Ectodermal cell (in vitro differentiated cells): ENCODE data around the gene KLHDC10.
A peak's percentile ranks its signal among the peaks of the same experiment; 100 is the strongest.
"Not testable (repeated sequence)": the region's sequence is repeated elsewhere in the genome, so short reads cannot be mapped to it uniquely, and the experiment has no call there.

Experiments used
- H3K27ac ChIP-seq: 2 replicates; pipeline ENCODE4 v1.7.0; 2013; ENCODE audit warnings: mild to moderate bottlenecking, low read depth, low read length; ENCODE audit not compliant: insufficient read depth, poor library complexity, severe bottlenecking
- H3K27me3 ChIP-seq: 2 replicates; pipeline ENCODE4 v1.7.0; 2013; ENCODE audit warnings: mild to moderate bottlenecking, low read length; ENCODE audit not compliant: insufficient read depth, control insufficient read depth, poor library complexity, severe bottlenecking
- H3K36me3 ChIP-seq: one replicate; pipeline ENCODE4 v1.7.0; 2013; ENCODE audit warnings: low read length; ENCODE audit not compliant: control insufficient read depth, insufficient read depth
- H3K4me1 ChIP-seq: one replicate; pipeline ENCODE4 v1.7.0; 2013; ENCODE audit warnings: low read length; ENCODE audit not compliant: control insufficient read depth, insufficient read depth
- H3K4me3 ChIP-seq: 2 replicates; pipeline ENCODE4 v1.7.0; 2013; ENCODE audit warnings: low read depth, low read length, control low read depth; ENCODE audit not compliant: insufficient read depth
- H3K9me3 ChIP-seq: 2 replicates; pipeline ENCODE4 v1.7.0; 2013; ENCODE audit warnings: mild to moderate bottlenecking, low read length, moderate library complexity; ENCODE audit not compliant: control insufficient read depth
- WGBS, 2 experiments: methylation state at CpG; one replicate each; pipeline ENCODE4 v1.1.7; 2013; ENCODE audit warnings: missing lambda C conversion rate in 2 of 2; 5-methylcytosine and 5-hydroxymethylcytosine counted together

Gene KLHDC10

GRCh38 chr7:130140551-130141160 is 70.3 kb downstream of the KLHDC10 start:
- Histone ChIP-seq H3K27me3 (no peaks in the 10 kb centered on the region), H3K4me1 (peaks cover 21% of the 10 kb centered on the region), H3K4me3 (no peak overlapping the region), H3K27ac (peak overlapping the region; percentile 85), H3K36me3 (no peaks in the 10 kb centered on the region), H3K9me3 (no peaks in the 10 kb centered on the region)
- WGBS, 2 experiments = 91% methylated on average over 47 of the region's 47 CpGs

- Histone ChIP-seq H3K27ac (peak overlapping the region; percentile 85), H3K4me1 (peaks cover 21% of the 10 kb centered on the region), H3K9me3 (no peaks in the 10 kb centered on the region), H3K36me3 (no peaks in the 10 kb centered on the region), H3K4me3 (peak overlapping the region; percentile 11), H3K27me3 (no peaks in the 10 kb centered on the region)
- WGBS, 2 experiments = 20 to 27% methylated on average over 38 to 39 of the region's 39 CpGs
Measured at GRCh38 chr7:130141161-130141883, 71.0 kb downstream of the KLHDC10 start.

- H3K4me3 ChIP-seq = peak overlapping the region; percentile 4
- H3K27ac ChIP-seq = peak overlapping the region; percentile 85
Measured at GRCh38 chr7:130141884-130142653, 71.7 kb downstream of the KLHDC10 start.

GRCh38 chr7:130142654-130143333 is 72.5 kb downstream of the KLHDC10 start:
- H3K4me1 ChIP-seq = peaks cover 21% of the 10 kb centered on the region
- no peaks in the 10 kb centered on the region for H3K36me3 ChIP-seq
- H3K27me3 ChIP-seq = no peaks in the 10 kb centered on the region
- H3K4me3 ChIP-seq = no peak overlapping the region
- no peaks in the 10 kb centered on the region for H3K9me3 ChIP-seq
- WGBS, 2 experiments = 94 to 96% methylated on average over 14 of the region's 14 CpGs
- H3K27ac ChIP-seq = peak overlapping the region; percentile 85

More at GRCh38 chr7:130141884-130142653, 71.7 kb downstream of the KLHDC10 start:
- Histone ChIP-seq H3K4me1 (peaks cover 21% of the 10 kb centered on the region), H3K9me3 (no peaks in the 10 kb centered on the region), H3K27me3 (no peaks in the 10 kb centered on the region), H3K36me3 (no peaks in the 10 kb centered on the region)
- 68 to 71% methylated on average over 17 of the region's 17 CpGs for WGBS, 2 experiments

GRCh38 chr7:130143334-130143732 is 73.0 kb downstream of the KLHDC10 start:
- Histone ChIP-seq H3K9me3 (no peaks in the 10 kb centered on the region), H3K27ac (no peak overlapping the region), H3K36me3 (no peaks in the 10 kb centered on the region), H3K4me1 (peaks cover 21% of the 10 kb centered on the region), H3K27me3 (no peaks in the 10 kb centered on the region), H3K4me3 (no peak overlapping the region)
- WGBS, 2 experiments = 94 to 95% methylated on average over 5 of the region's 5 CpGs

GRCh38 chr7:130143986-130144311 is 73.6 kb downstream of the KLHDC10 start:
- no peaks in the 10 kb centered on the region for H3K36me3 ChIP-seq
- no peaks in the 10 kb centered on the region for H3K27me3 ChIP-seq
- no peak overlapping the region for H3K27ac ChIP-seq
- 75 to 83% methylated on average over 3 of the region's 3 CpGs for WGBS, 2 experiments
- no peak overlapping the region for H3K4me3 ChIP-seq
- H3K4me1 ChIP-seq = peaks cover 21% of the 10 kb centered on the region
- no peaks in the 10 kb centered on the region for H3K9me3 ChIP-seq

- Histone ChIP-seq H3K4me3 (no peak overlapping the region), H3K9me3 (no peaks in the 10 kb centered on the region), H3K27ac (no peak overlapping the region), H3K4me1 (peaks cover 21% of the 10 kb centered on the region), H3K36me3 (no peaks in the 10 kb centered on the region), H3K27me3 (no peaks in the 10 kb centered on the region)
- WGBS, 2 experiments = 90 to 91% methylated on average over 14 of the region's 14 CpGs
Measured at GRCh38 chr7:130144312-130145171, 74.2 kb downstream of the KLHDC10 start.

GRCh38 chr7:130145424-130146100 is 75.2 kb downstream of the KLHDC10 start:
- H3K36me3 ChIP-seq = no peaks in the 10 kb centered on the region
- peaks cover 21% of the 10 kb centered on the region for H3K4me1 ChIP-seq

GRCh38 chr7:130146142-130146541 is 75.8 kb downstream of the KLHDC10 start:
- not testable (repeated sequence) for H3K9me3 ChIP-seq, H3K4me3 ChIP-seq, H3K27me3 ChIP-seq, H3K36me3 ChIP-seq, H3K27ac ChIP-seq
- peaks cover 15% of the 10 kb centered on the region for H3K4me1 ChIP-seq
- 88 to 95% methylated on average over 5 of the region's 5 CpGs for WGBS, 2 experiments

More at GRCh38 chr7:130145424-130146100, 75.2 kb downstream of the KLHDC10 start:
- H3K4me3 ChIP-seq = no peak overlapping the region
- H3K27ac ChIP-seq = no peak overlapping the region
- 94 to 95% methylated on average over 14 of the region's 14 CpGs for WGBS, 2 experiments
- no peaks in the 10 kb centered on the region for H3K27me3 ChIP-seq
- H3K9me3 ChIP-seq = no peaks in the 10 kb centered on the region
